C1 segment of cervical spinal cord (tissue), 14 donors: Measurements from ENCODE around the gene PMVK.

Source experiments
- DNase-seq, 14 donors: peaks; one replicate each; lab custom pipeline; 2025; lab: John Stamatoyannopoulos, UW

Gene PMVK

GRCh38 chr1:154881820-154882535, 54.5 kb downstream of the PMVK start:
- DNase-seq, result no peak

GRCh38 chr1:154880671-154881070, 55.8 kb downstream of the PMVK start:
- DNase-seq, result no peak

DNA sequence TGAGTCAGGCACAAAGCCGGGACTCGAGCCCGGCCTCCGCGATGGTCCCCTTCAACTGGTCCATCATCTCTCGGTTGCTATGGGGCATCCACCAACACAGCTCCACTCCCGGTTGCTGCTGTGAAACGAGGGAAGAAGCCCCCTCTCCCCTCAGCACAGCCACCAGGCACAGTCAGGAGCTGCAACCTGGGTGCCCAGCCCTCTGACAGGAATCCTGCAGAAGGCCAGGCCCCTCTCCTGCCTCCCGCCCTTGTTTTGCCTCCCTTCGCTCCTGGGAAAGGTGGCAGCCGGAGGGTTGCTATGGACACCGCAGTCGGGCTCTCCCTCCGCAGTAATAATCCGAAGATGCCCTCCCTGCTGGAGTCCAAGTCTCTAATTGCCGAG, 57.5 kb downstream of the PMVK start:
- DNase-seq, result no peak

DNA sequence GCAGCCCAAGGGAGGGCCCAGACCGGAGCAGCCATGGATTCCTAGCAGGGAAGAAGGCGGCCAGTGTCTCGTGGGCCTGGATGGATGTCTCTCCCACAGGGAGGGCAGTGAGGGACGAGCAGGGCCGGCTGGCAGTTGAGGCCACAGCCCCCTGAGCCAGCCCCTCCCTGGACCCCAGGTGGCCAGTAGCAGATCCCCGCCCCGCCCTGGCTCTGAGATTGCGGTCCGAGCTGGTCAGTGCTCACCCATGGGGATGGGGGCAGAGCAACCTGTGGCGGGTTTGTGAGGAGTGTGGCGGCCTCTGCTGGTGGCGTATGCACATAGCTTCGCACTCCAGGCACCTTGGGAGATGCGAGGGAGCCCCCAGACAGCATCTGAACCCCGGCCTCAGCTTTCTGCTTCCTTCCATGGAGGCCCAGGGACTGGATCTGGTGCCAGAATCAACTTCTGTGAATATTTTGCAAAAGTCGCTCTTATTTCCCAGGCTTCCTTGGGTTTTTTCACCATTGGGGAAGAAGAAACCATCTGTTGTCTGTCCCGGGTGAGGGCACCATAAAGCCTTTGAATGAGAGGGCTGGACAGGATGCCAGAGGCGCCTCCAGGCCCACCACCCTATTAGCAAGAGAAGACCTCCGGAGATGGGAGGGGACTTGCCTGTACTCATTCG, 58.0 kb downstream of the PMVK start:
- DNase-seq, result peak in 13 of 14 donors; percentile 38 to 79 (median 63)

GRCh38 chr1:154877370-154877974, 59.0 kb downstream of the PMVK start:
- no peak for DNase-seq

DNA sequence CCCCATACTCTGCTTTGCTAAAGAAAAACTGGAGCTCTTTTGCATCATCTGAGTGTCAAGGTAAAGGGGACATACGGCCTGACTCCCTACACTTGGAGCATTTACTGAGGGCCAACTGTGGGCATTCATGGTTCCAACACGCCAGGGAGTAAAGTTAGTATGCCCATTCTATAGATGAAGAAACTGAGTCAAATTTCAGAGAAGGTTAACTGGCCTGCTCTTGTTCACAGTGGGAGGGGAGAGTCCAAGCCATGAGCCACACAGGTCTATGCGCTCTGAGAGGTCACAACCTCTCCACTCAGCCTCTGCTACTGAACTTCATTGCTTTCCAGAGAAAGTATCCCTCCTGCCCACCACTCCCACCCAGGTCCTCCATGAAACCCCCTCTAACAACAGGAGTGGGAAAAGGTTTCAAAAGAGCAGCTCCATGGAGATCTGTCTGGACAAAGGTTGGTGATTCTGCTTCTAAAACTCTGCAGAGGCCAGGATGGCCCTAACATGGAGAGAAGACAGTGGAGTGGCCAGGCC, 59.6 kb downstream of the PMVK start:
- no peak for DNase-seq
